Spleen (tissue), 11 donors: Measurements from ENCODE around the gene RPS23. TPM values are rescaled to one million over a fixed set of nuclear protein-coding genes. Genes with fewer than 3 reads are reported as not detected.

ENCODE experiments used
- DNase-seq: peaks from one replicate; pipeline ENCODE4 v3.0.0-alpha.2; 2020
- H3K27ac ChIP-seq, 8 donors: fragments of 200-600 bp; sonication (generic) in 7 of 8; 1 replicate in 4 of 8; 2 replicates in 4 of 8; pipeline versions ENCODE4 v1.5.0 to v1.8.0; 2016 to 2021; ENCODE audit warnings: inconsistent platforms in 4 of 8, mild to moderate bottlenecking in 4 of 8, moderate library complexity in 1 of 8
- H3K27me3 ChIP-seq, 7 donors: fragments of 200-600 bp; sonication (generic) in 6 of 7; replicated peaks in 1 of 7; 1 replicate in 4 of 7; 2 replicates in 3 of 7; pipeline versions ENCODE4 v1.5.0 to v1.8.0; 2016 to 2021; ENCODE audit warnings: inconsistent platforms in 3 of 7, mild to moderate bottlenecking in 1 of 7
- H3K36me3 ChIP-seq, 6 donors: fragments of 200-600 bp; sonication (generic) in 5 of 6; 1 replicate in 4 of 6; 2 replicates in 2 of 6; pipeline versions ENCODE4 v1.5.0 to v1.8.0; 2016 to 2021; ENCODE audit warnings: inconsistent platforms in 2 of 6
- H3K4me1 ChIP-seq, 6 donors: fragments of 200-600 bp; sonication (generic) in 5 of 6; 1 replicate in 3 of 6; 2 replicates in 3 of 6; pipeline versions ENCODE4 v1.5.0 to v1.8.0; 2016 to 2021; ENCODE audit warnings: inconsistent platforms in 3 of 6
- H3K4me3 ChIP-seq, 8 donors: fragments of 200-600 bp; sonication (generic) in 7 of 8; 1 replicate in 4 of 8; 2 replicates in 4 of 8; pipeline versions ENCODE4 v1.5.0 to v1.8.0; 2016 to 2021; ENCODE audit warnings: inconsistent platforms in 4 of 8, mild to moderate bottlenecking in 4 of 8, moderate library complexity in 2 of 8
- H3K9me3 ChIP-seq, 8 donors: fragments of 200-600 bp; sonication (generic) in 7 of 8; 1 replicate in 4 of 8; 2 replicates in 4 of 8; pipeline versions ENCODE4 v1.5.0 to v1.8.0; 2016 to 2021; ENCODE audit warnings: inconsistent platforms in 4 of 8
- CTCF ChIP-seq, 11 experiments: fragments of 200-600 bp in 7 of 11; fragments of 450-650 bp in 4 of 11; sonication (generic) in 4 of 11; IDR thresholded peaks in 8 of 11; conservative IDR thresholded peaks in 3 of 11; 1 replicate in 7 of 11; 2 replicates in 4 of 11; pipeline versions ENCODE4 v1.4.0 to v1.8.0; 2016 to 2021; ENCODE audit warnings: antibody characterized with exemption in 11 of 11, inconsistent platforms in 4 of 11, mild to moderate bottlenecking in 1 of 11
- POLR2A ChIP-seq, 3 donors: fragments of 450-650 bp; IDR thresholded peaks; one replicate each; pipeline ENCODE4 v1.5.1; 2017; ENCODE audit warnings: antibody characterized with exemption in 3 of 3, mild to moderate bottlenecking in 1 of 3
- POLR2AphosphoS5 ChIP-seq, 3 donors: sonication (generic); formaldehyde crosslinking; IDR thresholded peaks; one replicate each; pipeline ENCODE4 v1.5.1; 2017; ENCODE audit warnings: antibody characterized with exemption in 3 of 3
- WGBS, 5 donors: extraction: QIAGEN DNeasy Blood & Tissue Kit in 3 of 5; methylation state at CpG; one replicate each; pipeline versions ENCODE4 v1.1.5 to v1.1.7; 2013 to 2018; 5-methylcytosine and 5-hydroxymethylcytosine counted together
- intact Hi-C: fragments of 100-400 bp; cut with DNase I; formaldehyde crosslinking; loops from one replicate; pipeline ENCODE4 v1.15.0; 2023; ENCODE audit warnings: low total_unique reads
- polyA plus RNA-seq, 3 donors: library from polyadenylated mRNA; stranded (reverse); fragments of 200-250 nt; gene quantifications; one replicate each; pipeline ENCODE4 v1.2.1, GENCODE V29; 2013
- total RNA-seq, 7 donors: library from RNA; depleted of rRNA in 3 of 7; stranded (reverse); fragments of >200 nt in 3 of 7; fragmentation: NEBNext Ultra II Directional in 4 of 7; extraction: Animal tissue kit (Norgen Biotek cat#: 25700) in 4 of 7; gene quantifications; one replicate each; pipeline versions ENCODE4 v1.1.0 to v1.2.1, GENCODE V29; 2016 to 2021
- donor health status: healthy with polysubstance abuse.
- donor health status: DM: no; HTN: no; CAD: no; lungs with moderate emphysema.
- donor health status: DM: no; HTN: no; CAD: no.
- donor health status: Bipolar disorder and iron deficiency.
- donor health status: healthy.
- donor health status: DM: no; HTN: no; CAD: no.
- donor health status: DM: yes; HTN: yes; CAD: no.

RPS23 gene
- total and polyA plus RNA-seq, 10 donors: 1,734 to 8,847 (median 2,843) TPM

GRCh38 chr5:82291420-82291819 is 13.3 kb upstream of the RPS23 start:
- H3K9me3 ChIP-seq: no peaks in the 10 kb centered on the region
- H3K4me3 ChIP-seq: no peak overlapping the region
- H3K4me1 ChIP-seq: no peaks in the 10 kb centered on the region
- intact Hi-C loops: no loop called here
- 75 to 90% (median 85%) methylated on average over 2 of the region's 2 CpGs for WGBS, 5 donors
- no peaks in the 10 kb centered on the region for H3K36me3 ChIP-seq
- H3K27me3 ChIP-seq: no peaks in the 10 kb centered on the region
- no peak overlapping the region for H3K27ac ChIP-seq
- no peak for DNase-seq
- TF ChIP-seq POLR2A (IDR thresholded peaks at IDR 0.05): no peak
- TF ChIP-seq CTCF (IDR thresholded peaks at IDR 0.05 in 8 of 11, conservative IDR thresholded peaks at IDR 0.05 in 3 of 11): no peak
- no peak for TF ChIP-seq POLR2AphosphoS5 (IDR thresholded peaks at IDR 0.05)

- TF ChIP-seq POLR2AphosphoS5 (IDR thresholded peaks at IDR 0.05) (no peak), CTCF (IDR thresholded peaks at IDR 0.05 in 8 of 11, conservative IDR thresholded peaks at IDR 0.05 in 3 of 11) (no peak), POLR2A (IDR thresholded peaks at IDR 0.05) (no peak)
- intact Hi-C loops: no loop called here
- Histone ChIP-seq H3K27me3 (no peaks in the 10 kb centered on the region), H3K4me3 (no peak overlapping the region), H3K4me1 (no peaks in the 10 kb centered on the region), H3K27ac (no peak overlapping the region), H3K36me3 (no peaks in the 10 kb centered on the region), H3K9me3 (no peaks in the 10 kb centered on the region)
- 79 to 98% (median 94%) methylated on average over 5 to 6 of the region's 6 CpGs for WGBS, 5 donors
- no peak for DNase-seq
Measured at GRCh38 chr5:82290908-82291307, 12.8 kb upstream of the RPS23 start.

- Histone ChIP-seq H3K27ac (no peak overlapping the region), H3K4me3 (no peak overlapping the region), H3K4me1 (no peaks in the 10 kb centered on the region), H3K36me3 (no peaks in the 10 kb centered on the region), H3K27me3 (no peaks in the 10 kb centered on the region), H3K9me3 (no peaks in the 10 kb centered on the region)
- 84 to 97% (median 90%) methylated on average over 2 of the region's 2 CpGs for WGBS, 5 donors
- TF ChIP-seq CTCF (IDR thresholded peaks at IDR 0.05 in 8 of 11, conservative IDR thresholded peaks at IDR 0.05 in 3 of 11) (no peak), POLR2A (IDR thresholded peaks at IDR 0.05) (no peak), POLR2AphosphoS5 (IDR thresholded peaks at IDR 0.05) (no peak)
- intact Hi-C loops: no loop called here
- DNase-seq: no peak
Measured at GRCh38 chr5:82290005-82290404, 11.9 kb upstream of the RPS23 start.

GRCh38 chr5:82287625-82288024 is 9.5 kb upstream of the RPS23 start:
- H3K4me3 ChIP-seq: no peak overlapping the region
- no peak for DNase-seq
- H3K4me1 ChIP-seq: no peaks in the 10 kb centered on the region
- 84 to 94% (median 89%) methylated on average over 3 of the region's 3 CpGs for WGBS, 5 donors
- H3K27me3 ChIP-seq: no peaks in the 10 kb centered on the region
- TF ChIP-seq CTCF (IDR thresholded peaks at IDR 0.05 in 8 of 11, conservative IDR thresholded peaks at IDR 0.05 in 3 of 11): no peak
- no peak for TF ChIP-seq POLR2A (IDR thresholded peaks at IDR 0.05)
- TF ChIP-seq POLR2AphosphoS5 (IDR thresholded peaks at IDR 0.05): no peak
- no peaks in the 10 kb centered on the region for H3K9me3 ChIP-seq
- H3K27ac ChIP-seq: no peak overlapping the region
- H3K36me3 ChIP-seq: no peaks in the 10 kb centered on the region
- intact Hi-C loops: no loop called here
